Activated B cell treated with CpG ODN at 0.5 μM for 24 hours (primary cell): ENCODE data around the gene MZF1. TPM values are rescaled to one million over a fixed set of nuclear protein-coding genes. Genes with fewer than 3 reads are reported as not detected.

ENCODE experiments used
- ATAC-seq: fragments of 200-7000 bp; cut with Tn5 transposase; one replicate; pipeline ENCODE4 v1.10.0; 2021; ENCODE audit warnings: low read depth, mild to moderate bottlenecking, moderate library complexity
- CTCF ChIA-PET: fragments of 350-600 bp; sonication (Branson Sonifier 250); formaldehyde crosslinking; loops from one replicate; lab custom pipeline; 2021; ENCODE audit warnings: antibody characterized with exemption; lab: Charles Lee
- POLR2A ChIA-PET: fragments of 350-600 bp; sonication (Branson Sonifier 250); formaldehyde crosslinking; loops from one replicate; lab custom pipeline; 2021; ENCODE audit warnings: antibody characterized with exemption; lab: Charles Lee
- DNase-seq: peaks from one replicate; pipeline ENCODE4 v3.0.0; 2022
- H3K27ac Mint-ChIP-seq: one replicate; pipeline ENCODE4 v1.8.0; 2020; ENCODE audit warnings: mixed read lengths
- H3K27me3 Mint-ChIP-seq: one replicate; pipeline ENCODE4 v1.8.0; 2021; ENCODE audit warnings: mixed read lengths
- H3K36me3 Mint-ChIP-seq: one replicate; pipeline ENCODE4 v1.8.0; 2021; ENCODE audit warnings: low read depth, mixed read lengths
- H3K4me1 Mint-ChIP-seq: one replicate; pipeline ENCODE4 v1.8.0; 2021; ENCODE audit warnings: mixed read lengths
- H3K4me3 Mint-ChIP-seq: one replicate; pipeline ENCODE4 v1.8.0; 2020; ENCODE audit warnings: mild to moderate bottlenecking, mixed read lengths
- H3K9me3 Mint-ChIP-seq: one replicate; pipeline ENCODE4 v1.8.0; 2020; ENCODE audit warnings: mixed read lengths
- intact Hi-C: fragments of 100-400 bp; cut with micrococcal nuclease; formaldehyde crosslinking; loops from one replicate; pipeline ENCODE4 v1.15.1; 2024
- total RNA-seq: library from RNA; stranded (reverse); gene quantifications from 2 replicates; pipeline ENCODE4 v1.2.3, GENCODE V29; 2022
- TF ChIP-seq, protein P1 (sequence below): fragments of 200-600 bp; IDR thresholded peaks from one replicate; pipeline ENCODE4 v1.8.0; 2022; ENCODE audit warnings: antibody characterized with exemption, mild to moderate bottlenecking

The MZF1 gene
- total RNA-seq, 1 donor from 2014 or later: 54.5 TPM

- CTCF ChIA-PET: no interaction called here
- TF ChIP-seq, protein P1, sequence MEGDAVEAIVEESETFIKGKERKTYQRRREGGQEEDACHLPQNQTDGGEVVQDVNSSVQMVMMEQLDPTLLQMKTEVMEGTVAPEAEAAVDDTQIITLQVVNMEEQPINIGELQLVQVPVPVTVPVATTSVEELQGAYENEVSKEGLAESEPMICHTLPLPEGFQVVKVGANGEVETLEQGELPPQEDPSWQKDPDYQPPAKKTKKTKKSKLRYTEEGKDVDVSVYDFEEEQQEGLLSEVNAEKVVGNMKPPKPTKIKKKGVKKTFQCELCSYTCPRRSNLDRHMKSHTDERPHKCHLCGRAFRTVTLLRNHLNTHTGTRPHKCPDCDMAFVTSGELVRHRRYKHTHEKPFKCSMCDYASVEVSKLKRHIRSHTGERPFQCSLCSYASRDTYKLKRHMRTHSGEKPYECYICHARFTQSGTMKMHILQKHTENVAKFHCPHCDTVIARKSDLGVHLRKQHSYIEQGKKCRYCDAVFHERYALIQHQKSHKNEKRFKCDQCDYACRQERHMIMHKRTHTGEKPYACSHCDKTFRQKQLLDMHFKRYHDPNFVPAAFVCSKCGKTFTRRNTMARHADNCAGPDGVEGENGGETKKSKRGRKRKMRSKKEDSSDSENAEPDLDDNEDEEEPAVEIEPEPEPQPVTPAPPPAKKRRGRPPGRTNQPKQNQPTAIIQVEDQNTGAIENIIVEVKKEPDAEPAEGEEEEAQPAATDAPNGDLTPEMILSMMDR: no peak
- POLR2A ChIA-PET: interaction anchor here (2.3 kb wide), 1 partner anchor 8 kb away, joined by 12 read pairs; the partner anchor contains the start of gene TRIM28
- Mint-ChIP-seq H3K4me1 (peaks cover 22% of the 10 kb centered on the region), H3K4me3 (no peak overlapping the region), H3K27ac (no peak overlapping the region), H3K9me3 (no peaks in the 10 kb centered on the region), H3K27me3 (peaks cover 9% of the 10 kb centered on the region), H3K36me3 (no peaks in the 10 kb centered on the region)
- no peak for ATAC-seq
- intact Hi-C loops: no loop called here
- DNase-seq: no peak
Measured at GRCh38 chr19:58535857-58536256, 37.3 kb downstream of the MZF1 start.

DNA sequence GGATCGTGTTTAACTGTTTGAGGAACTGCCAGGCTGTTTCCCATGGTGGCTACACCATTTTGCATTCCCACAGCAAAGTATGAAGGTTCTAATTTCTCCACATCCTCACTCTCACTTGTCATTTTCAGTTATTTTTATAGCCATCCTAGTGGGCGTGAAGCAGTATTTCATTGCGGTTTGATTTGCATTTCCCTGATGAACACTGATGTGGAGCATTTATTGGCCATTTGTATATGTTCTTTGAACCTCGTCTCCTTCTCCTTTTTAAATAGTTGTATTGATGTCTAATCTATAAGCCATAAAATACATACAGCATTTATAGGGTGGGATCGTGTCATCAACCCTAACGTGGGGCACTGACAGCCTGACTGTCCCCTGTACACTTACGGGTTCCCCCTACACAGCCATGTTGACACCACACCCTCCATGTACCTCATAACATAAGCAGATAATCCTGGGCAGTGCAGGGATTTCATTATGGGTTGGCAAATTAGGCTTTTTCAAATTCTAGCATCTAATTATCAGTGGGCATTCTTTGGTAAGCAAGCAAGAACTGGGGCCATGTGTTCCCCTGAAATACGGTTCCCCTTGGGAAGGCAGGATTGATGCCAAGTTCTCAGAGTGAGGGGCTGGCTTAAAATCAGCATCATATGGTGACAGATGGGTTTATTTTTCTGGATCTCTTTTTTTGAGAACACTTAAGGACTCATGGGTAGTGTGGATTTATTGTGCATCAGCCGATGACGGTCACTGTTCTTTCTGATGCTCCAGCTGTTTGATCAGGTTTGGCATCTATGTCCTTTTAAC, 41.9 kb downstream of the MZF1 start:
- TF ChIP-seq, protein P1: no peak
- Mint-ChIP-seq H3K4me3 (no peak overlapping the region), H3K36me3 (no peaks in the 10 kb centered on the region), H3K9me3 (no peaks in the 10 kb centered on the region), H3K4me1 (peaks cover 25% of the 10 kb centered on the region), H3K27ac (no peak overlapping the region), H3K27me3 (no peaks in the 10 kb centered on the region)
- ChIA-PET POLR2A (interaction anchor here (1.7 to 2.7 kb wide), 2 partner anchors 11 to 13 kb away, joined by 3 to 13 read pairs; partner anchors contain the start of genes TRIM28 and ZBTB45), CTCF (interaction anchor here (1.1 kb wide), 1 partner anchor 11 kb away, joined by 5 read pairs; the partner anchor contains the start of gene ZBTB45)
- ATAC-seq (peak; percentile 31), DNase-seq (no peak)
- intact Hi-C loops: no loop called here

GRCh38 chr19:58529405-58529804, 43.7 kb downstream of the MZF1 start:
- ATAC-seq (no peak), DNase-seq (no peak)
- intact Hi-C loops: no loop called here
- Mint-ChIP-seq H3K27me3 (no peaks in the 10 kb centered on the region), H3K4me1 (peaks cover 25% of the 10 kb centered on the region), H3K36me3 (no peaks in the 10 kb centered on the region), H3K4me3 (no peak overlapping the region), H3K9me3 (no peaks in the 10 kb centered on the region), H3K27ac (no peak overlapping the region)
- TF ChIP-seq, protein P1: no peak
- POLR2A ChIA-PET: interaction anchor here (0.6 to 1.3 kb wide), 2 partner anchors 14 to 1515 kb away, joined by 3 to 4 read pairs; partner anchors contain the start of gene TRIM28
- CTCF ChIA-PET: no interaction called here

DNA sequence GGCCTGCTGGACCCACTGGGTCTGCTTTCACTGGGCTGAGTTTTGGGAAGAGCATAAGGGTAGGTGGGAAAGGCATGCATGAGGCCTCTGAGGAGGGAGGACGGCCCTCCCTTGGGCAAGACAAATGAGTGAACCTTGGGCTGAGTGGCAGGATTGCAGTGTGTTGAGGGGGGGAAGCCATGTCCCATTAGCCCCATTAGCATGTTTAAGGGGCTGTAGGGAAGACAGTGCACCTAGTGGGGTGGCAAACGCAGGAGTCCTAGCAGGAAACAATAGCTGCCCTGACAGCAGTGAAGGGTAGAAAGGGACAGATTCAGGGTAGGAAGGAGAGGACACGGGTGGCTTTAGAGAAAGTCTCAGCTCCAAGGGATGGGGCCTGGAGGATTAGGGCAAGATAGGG, 50.4 kb downstream of the MZF1 start:
- no peak overlapping the region for H3K4me3 Mint-ChIP-seq
- ChIA-PET CTCF (no interaction called here), POLR2A (interaction anchor here (4.4 kb wide), 1 partner anchor 32 kb away, joined by 69 read pairs; the partner anchor contains the start of gene CHMP2A)
- TF ChIP-seq, protein P1: no peak
- no peak for ATAC-seq
- peaks cover 27% of the 10 kb centered on the region for H3K4me1 Mint-ChIP-seq
- H3K27me3 Mint-ChIP-seq: no peaks in the 10 kb centered on the region
- intact Hi-C loops: no loop called here
- H3K27ac Mint-ChIP-seq: no peak overlapping the region
- peaks cover 15% of the 10 kb centered on the region for H3K36me3 Mint-ChIP-seq
- H3K9me3 Mint-ChIP-seq: no peaks in the 10 kb centered on the region
- no peak for DNase-seq

- ChIA-PET POLR2A (interaction anchor here (0.6 to 4.4 kb wide), 11 partner anchors 11 to 339 kb away, joined by 3 to 82 read pairs (median 13); partner anchors contain the start of genes CHMP2A, TRIM28 and ZNF274), CTCF (interaction anchor here (2.3 to 2.7 kb wide), 3 partner anchors 22 to 82 kb away, joined by 4 to 62 read pairs (median 17); partner anchors contain the start of genes TRIM28 and ZNF132)
- ATAC-seq (no peak), DNase-seq (no peak)
- Mint-ChIP-seq H3K36me3 (peaks cover 20% of the 10 kb centered on the region), H3K4me1 (peaks cover 29% of the 10 kb centered on the region), H3K27me3 (no peaks in the 10 kb centered on the region), H3K9me3 (no peaks in the 10 kb centered on the region), H3K27ac (no peak overlapping the region), H3K4me3 (peak overlapping the region; percentile 29)
- intact Hi-C loops: no loop called here
- TF ChIP-seq, protein P1: no peak
Measured at GRCh38 chr19:58521651-58522050, 51.5 kb downstream of the MZF1 start.
